H9 (cell line): Measurements from ENCODE around the gene B3GNT3. TPM values are rescaled to one million over a fixed set of nuclear protein-coding genes. Genes with fewer than 3 reads are reported as not detected.

Experiments used
- DNase-seq: peaks from one replicate; pipeline ENCODE4 v3.0.0-alpha.2; 2017
- H2AFZ ChIP-seq: one replicate; pipeline ENCODE4 v1.6.1; 2013; ENCODE audit warnings: mild to moderate bottlenecking, low read length, control low read depth, moderate library complexity
- H2AK5ac ChIP-seq: 2 replicates; pipeline ENCODE4 v1.6.1; 2013; ENCODE audit warnings: low read length, control low read depth, mixed read lengths; ENCODE audit not compliant: insufficient read length
- H2BK120ac ChIP-seq: one replicate; pipeline ENCODE4 v1.6.1; 2013; ENCODE audit warnings: low read depth, mild to moderate bottlenecking, low read length, control low read depth, inconsistent platforms; ENCODE audit not compliant: poor library complexity, severe bottlenecking
- H2BK12ac ChIP-seq: 2 replicates; pipeline ENCODE4 v1.6.1; 2013; ENCODE audit warnings: low read length, control low read depth, mixed read lengths, low read depth; ENCODE audit not compliant: insufficient read length
- H2BK15ac ChIP-seq: 2 replicates; pipeline ENCODE4 v1.6.1; 2013; ENCODE audit warnings: low read depth, low read length, control low read depth
- H2BK20ac ChIP-seq: one replicate; pipeline ENCODE4 v1.6.1; 2013; ENCODE audit warnings: low read depth, mild to moderate bottlenecking, low read length, control low read depth, inconsistent platforms; ENCODE audit not compliant: poor library complexity, severe bottlenecking
- H2BK5ac ChIP-seq: 2 replicates; pipeline ENCODE4 v1.6.1; 2013; ENCODE audit warnings: low read length, control low read depth, mixed read lengths; ENCODE audit not compliant: insufficient read length
- H3K14ac ChIP-seq: 2 replicates; pipeline ENCODE4 v1.6.1; 2013; ENCODE audit warnings: low read length, control low read depth; ENCODE audit not compliant: insufficient read depth
- H3K18ac ChIP-seq: 2 replicates; pipeline ENCODE4 v1.6.1; 2013; ENCODE audit warnings: low read depth, mild to moderate bottlenecking, mixed read lengths, low read length, control low read depth; ENCODE audit not compliant: insufficient read length
- H3K23ac ChIP-seq: 2 replicates; pipeline ENCODE4 v1.6.1; 2013; ENCODE audit warnings: low read length, control low read depth, mixed read lengths, low read depth; ENCODE audit not compliant: insufficient read length
- H3K23me2 ChIP-seq: 2 replicates; pipeline ENCODE4 v1.6.1; 2013; ENCODE audit warnings: low read depth, mild to moderate bottlenecking, mixed read lengths, low read length, control low read depth; ENCODE audit not compliant: insufficient read length, poor library complexity, severe bottlenecking
- H3K27ac ChIP-seq: 2 replicates; pipeline ENCODE4 v1.5.1; 2013; ENCODE audit warnings: low read length, control low read depth, mixed read lengths, low read depth; ENCODE audit not compliant: insufficient read length
- H3K27me3 ChIP-seq: 2 replicates; pipeline ENCODE4 v1.6.1; 2013; ENCODE audit warnings: low read length, control low read depth, inconsistent platforms; ENCODE audit not compliant: insufficient read depth
- H3K4ac ChIP-seq: 2 replicates; pipeline ENCODE4 v1.6.1; 2013; ENCODE audit warnings: low read depth, mild to moderate bottlenecking, control low read depth, inconsistent platforms, low read length, moderate library complexity
- H3K4me1 ChIP-seq: 2 replicates; pipeline ENCODE4 v1.6.1; 2013; ENCODE audit warnings: low read length, control low read depth, inconsistent platforms; ENCODE audit not compliant: insufficient read depth
- H3K4me2 ChIP-seq: 2 replicates; pipeline ENCODE4 v1.6.1; 2013; ENCODE audit warnings: low read length, control low read depth, mixed read lengths; ENCODE audit not compliant: insufficient read length, insufficient read depth
- H3K56ac ChIP-seq: 2 replicates; pipeline ENCODE4 v1.6.1; 2013; ENCODE audit warnings: low read depth, mild to moderate bottlenecking, mixed read lengths, low read length, control low read depth; ENCODE audit not compliant: insufficient read length
- H3K79me1 ChIP-seq: 2 replicates; pipeline ENCODE4 v1.6.1; 2013; ENCODE audit warnings: low read depth, mild to moderate bottlenecking, moderate library complexity, low read length, control low read depth, inconsistent platforms; ENCODE audit not compliant: insufficient read depth, poor library complexity, severe bottlenecking
- H3K79me2 ChIP-seq: 2 replicates; pipeline ENCODE4 v1.6.1; 2013; ENCODE audit warnings: low read length, control low read depth, inconsistent platforms; ENCODE audit not compliant: insufficient read depth
- H3K9ac ChIP-seq: 2 replicates; pipeline ENCODE4 v1.6.1; 2013; ENCODE audit warnings: low read length, control low read depth, mixed read lengths; ENCODE audit not compliant: insufficient read length; ENCODE audit errors: extremely low read depth
- H3K9me3 ChIP-seq: one replicate; pipeline ENCODE4 v1.6.1; 2013; ENCODE audit warnings: low read depth, low read length, inconsistent platforms; ENCODE audit not compliant: control insufficient read depth
- H3T11ph ChIP-seq: one replicate; pipeline ENCODE4 v1.6.1; 2013; ENCODE audit warnings: mild to moderate bottlenecking, low read length, control low read depth, inconsistent platforms
- H4K20me1 ChIP-seq: one replicate; pipeline ENCODE4 v1.6.1; 2013; ENCODE audit not compliant: control insufficient read depth, insufficient read length, insufficient read depth
- H4K5ac ChIP-seq: 2 replicates; pipeline ENCODE4 v1.6.1; 2013; ENCODE audit warnings: low read depth, mild to moderate bottlenecking, mixed read lengths, low read length, control low read depth; ENCODE audit not compliant: insufficient read length
- H4K8ac ChIP-seq: replicated peaks from 2 replicates; pipeline ENCODE4 v1.6.1; 2013; ENCODE audit warnings: low read length, control low read depth, mixed read lengths, low read depth; ENCODE audit not compliant: insufficient read length
- H4K91ac ChIP-seq: 2 replicates; pipeline ENCODE4 v1.6.1; 2013; ENCODE audit warnings: low read depth, mild to moderate bottlenecking, moderate library complexity, mixed read lengths, low read length, control low read depth; ENCODE audit not compliant: insufficient read length
- H3K27ac Mint-ChIP-seq, 3 experiments: 2 replicates in 2 of 3; 3 replicates in 1 of 3; pipeline ENCODE4 v1.8.0; 2020 to 2021; ENCODE audit warnings: mixed read lengths in 3 of 3, mild to moderate bottlenecking in 1 of 3, moderate library complexity in 1 of 3
- H3K27me3 Mint-ChIP-seq: 2 replicates; pipeline ENCODE4 v1.8.0; 2021; ENCODE audit warnings: low read depth, mild to moderate bottlenecking, moderate library complexity, mixed read lengths
- H3K36me3 Mint-ChIP-seq, 3 experiments: 2 replicates in 2 of 3; 3 replicates in 1 of 3; pipeline ENCODE4 v1.8.0; 2020 to 2021; ENCODE audit warnings: low read depth in 3 of 3, mixed read lengths in 3 of 3; ENCODE audit not compliant: insufficient read depth in 1 of 3
- H3K4me1 Mint-ChIP-seq, 2 experiments: 2 replicates each; pipeline ENCODE4 v1.8.0; 2020; ENCODE audit warnings: mixed read lengths in 2 of 2
- H3K4me3 Mint-ChIP-seq, 2 experiments: 2 replicates in 1 of 2; 3 replicates in 1 of 2; pipeline ENCODE4 v1.8.0; 2020 to 2021; ENCODE audit warnings: mild to moderate bottlenecking in 2 of 2, mixed read lengths in 2 of 2, moderate library complexity in 1 of 2
- H3K9me3 Mint-ChIP-seq, 2 experiments: 2 replicates in 1 of 2; 3 replicates in 1 of 2; pipeline ENCODE4 v1.8.0; 2020; ENCODE audit warnings: mild to moderate bottlenecking in 2 of 2, mixed read lengths in 2 of 2, moderate library complexity in 1 of 2
- WGBS: extraction: QIAGEN DNeasy Blood & Tissue Kit; methylation state at CpG from one replicate; pipeline ENCODE4 v1.1.7; 2013; ENCODE audit warnings: missing lambda C conversion rate, low lambda C conversion rate, mixed read lengths; ENCODE audit not compliant: insufficient read length; ENCODE audit errors: extremely low coverage; 5-methylcytosine and 5-hydroxymethylcytosine counted together
- total RNA-seq: library from RNA; stranded (reverse); gene quantifications from 2 replicates; pipeline ENCODE4 v1.2.1, GENCODE V29; 2021
- TF ChIP-seq, protein P1 (sequence below): fragments of 200-600 bp; sonication (generic); conservative IDR thresholded peaks from 3 replicates; pipeline ENCODE4 v1.8.0; 2021; ENCODE audit warnings: antibody characterized with exemption, mild to moderate bottlenecking

B3GNT3 gene
- total RNA-seq, 1 experiment from 2014 or later = 0.96 TPM

DNA sequence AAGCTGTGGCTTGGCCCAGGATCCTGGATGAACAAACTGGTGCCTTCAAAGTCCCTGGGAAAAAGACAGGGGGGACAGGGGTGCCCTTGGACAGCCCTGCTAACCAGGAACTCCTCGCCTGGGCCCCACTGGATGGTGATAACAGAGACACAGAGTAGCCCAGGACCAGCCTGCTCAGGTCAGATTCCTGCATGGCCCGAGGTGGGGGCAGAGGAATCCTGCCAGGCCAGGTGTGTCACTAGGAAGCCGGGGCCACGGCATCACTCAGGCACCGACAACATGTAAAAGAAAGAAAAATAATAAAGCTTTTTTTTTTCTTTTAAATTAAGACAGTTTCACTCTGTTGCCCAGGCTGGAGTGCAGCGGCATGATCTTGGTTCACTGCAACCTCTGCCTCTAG lies 59.1 kb downstream of the B3GNT3 start:
- H3K27ac ChIP-seq = no peak overlapping the region
- no peak overlapping the region for H4K91ac ChIP-seq
- no peaks in the 10 kb centered on the region for H3K27me3 ChIP-seq
- H3K9ac ChIP-seq = no peak overlapping the region
- H3K27ac Mint-ChIP-seq = no peak overlapping the region
- no peak overlapping the region for H3T11ph ChIP-seq
- H3K4me3 Mint-ChIP-seq = no peak overlapping the region
- H4K20me1 ChIP-seq = no peaks in the 10 kb centered on the region
- no peak overlapping the region for H2BK12ac ChIP-seq
- H2AFZ ChIP-seq = no peak overlapping the region
- peaks cover 7 to 8% of the 10 kb centered on the region in 2 experiments for H3K4me1 Mint-ChIP-seq
- H3K79me1 ChIP-seq = no peaks in the 10 kb centered on the region
- H2BK20ac ChIP-seq = no peak overlapping the region
- no peak overlapping the region for H3K23ac ChIP-seq
- H2BK15ac ChIP-seq = no peak overlapping the region
- no peaks in the 10 kb centered on the region for H3K23me2 ChIP-seq
- H3K9me3 ChIP-seq = no peaks in the 10 kb centered on the region
- no peak overlapping the region for H3K14ac ChIP-seq
- no peaks in the 10 kb centered on the region for H3K4me1 ChIP-seq
- H3K4ac ChIP-seq = no peak overlapping the region
- H3K56ac ChIP-seq = no peak overlapping the region
- H3K36me3 Mint-ChIP-seq = no peaks in the 10 kb centered on the region
- H2BK120ac ChIP-seq = no peak overlapping the region
- DNase-seq = no peak
- no peak overlapping the region for H4K5ac ChIP-seq
- no peaks in the 10 kb centered on the region for H3K79me2 ChIP-seq
- H3K4me2 ChIP-seq = no peak overlapping the region
- H3K18ac ChIP-seq = no peak overlapping the region
- peaks cover 16% of the 10 kb centered on the region for H3K27me3 Mint-ChIP-seq
- no CpG with 5 or more reads among the region's 6 CpGs for WGBS
- no peak overlapping the region for H4K8ac ChIP-seq
- H2AK5ac ChIP-seq = no peak overlapping the region
- TF ChIP-seq, protein P1, sequence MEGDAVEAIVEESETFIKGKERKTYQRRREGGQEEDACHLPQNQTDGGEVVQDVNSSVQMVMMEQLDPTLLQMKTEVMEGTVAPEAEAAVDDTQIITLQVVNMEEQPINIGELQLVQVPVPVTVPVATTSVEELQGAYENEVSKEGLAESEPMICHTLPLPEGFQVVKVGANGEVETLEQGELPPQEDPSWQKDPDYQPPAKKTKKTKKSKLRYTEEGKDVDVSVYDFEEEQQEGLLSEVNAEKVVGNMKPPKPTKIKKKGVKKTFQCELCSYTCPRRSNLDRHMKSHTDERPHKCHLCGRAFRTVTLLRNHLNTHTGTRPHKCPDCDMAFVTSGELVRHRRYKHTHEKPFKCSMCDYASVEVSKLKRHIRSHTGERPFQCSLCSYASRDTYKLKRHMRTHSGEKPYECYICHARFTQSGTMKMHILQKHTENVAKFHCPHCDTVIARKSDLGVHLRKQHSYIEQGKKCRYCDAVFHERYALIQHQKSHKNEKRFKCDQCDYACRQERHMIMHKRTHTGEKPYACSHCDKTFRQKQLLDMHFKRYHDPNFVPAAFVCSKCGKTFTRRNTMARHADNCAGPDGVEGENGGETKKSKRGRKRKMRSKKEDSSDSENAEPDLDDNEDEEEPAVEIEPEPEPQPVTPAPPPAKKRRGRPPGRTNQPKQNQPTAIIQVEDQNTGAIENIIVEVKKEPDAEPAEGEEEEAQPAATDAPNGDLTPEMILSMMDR = no peak
- H3K9me3 Mint-ChIP-seq = peaks cover 2 to 5% of the 10 kb centered on the region in 2 experiments; a peak in 3 of 5 replicates
- H2BK5ac ChIP-seq = no peak overlapping the region
